Peyer's patch (tissue), 4 donors: ENCODE results near the gene LAMA5.

Experiments used
- CTCF ChIP-seq, 6 experiments: fragments of 450-650 bp in 4 of 6; fragments of 200-600 bp in 2 of 6; sonication (generic) in 1 of 6; IDR thresholded peaks; one replicate each; pipeline ENCODE4 v1.5.1; 2017 to 2019; ENCODE audit warnings: antibody characterized with exemption in 6 of 6, mild to moderate bottlenecking in 3 of 6, moderate library complexity in 1 of 6
- POLR2A ChIP-seq, 2 donors: fragments of 450-650 bp; IDR thresholded peaks; one replicate each; pipeline ENCODE4 v1.5.1; 2017; ENCODE audit warnings: antibody characterized with exemption in 2 of 2, mild to moderate bottlenecking in 2 of 2, moderate library complexity in 2 of 2

GRCh38 chr20:62287759-62288534 is 79.2 kb downstream of the LAMA5 start:
- TF ChIP-seq CTCF (IDR thresholded peaks at IDR 0.05) (no peak), POLR2A (IDR thresholded peaks at IDR 0.05) (no peak)
